ENCODE data around the gene TSPAN31.
A peak's percentile ranks its signal among the peaks of the same experiment; 100 is the strongest.
"Not testable (repeated sequence)": the region's sequence is repeated elsewhere in the genome, so short reads cannot be mapped to it uniquely, and the experiment has no call there.

TSPAN31 gene

GRCh38 chr12:57744777-57745484 is at the start of gene TSPAN31:
TSPAN31 (plus strand) TSS chr12:57745039; CDS start chr12:57745155, 116 bp downstream.
- DNase-seq (ENCODE audit: low read depth in 2 of 2), result peak; percentile 81 to 92

- DNase-seq (ENCODE audit: low read depth in 2 of 2), result no peak
These were observed 48.9 kb upstream of the TSPAN31 start for GRCh38 chr12:57695770-57696432.

GRCh38 chr12:57697076-57697475 is 47.8 kb upstream of the TSPAN31 start:
- no peak for DNase-seq (ENCODE audit: low read depth in 2 of 2)

- DNase-seq (ENCODE audit: low read depth in 2 of 2), result no peak
These were observed 46.4 kb upstream of the TSPAN31 start for GRCh38 chr12:57698414-57698813.

- no peak for DNase-seq (ENCODE audit: low read depth in 2 of 2)
These were observed 44.5 kb upstream of the TSPAN31 start for GRCh38 chr12:57700317-57700716.

- DNase-seq (ENCODE audit: low read depth in 2 of 2), result no peak
These were observed 37.6 kb upstream of the TSPAN31 start for GRCh38 chr12:57707250-57707649.

- DNase-seq (ENCODE audit: low read depth in 2 of 2), result no peak
These were observed 36.5 kb upstream of the TSPAN31 start for GRCh38 chr12:57708296-57708695.

GRCh38 chr12:57712701-57713100 is 32.1 kb upstream of the TSPAN31 start:
- DNase-seq (ENCODE audit: low read depth in 2 of 2), result no peak

- DNase-seq (ENCODE audit: low read depth in 2 of 2), result no peak
These were observed 31.6 kb upstream of the TSPAN31 start for GRCh38 chr12:57713209-57713608.

- not testable (repeated sequence) for DNase-seq (ENCODE audit: low read depth in 2 of 2)
These were observed 29.6 kb upstream of the TSPAN31 start for GRCh38 chr12:57715036-57715748.

- no peak for DNase-seq (ENCODE audit: low read depth in 2 of 2)
These were observed 29.1 kb upstream of the TSPAN31 start for GRCh38 chr12:57715786-57716185.

GRCh38 chr12:57716305-57716704 is 28.5 kb upstream of the TSPAN31 start:
- DNase-seq (ENCODE audit: low read depth in 2 of 2), result no peak

GRCh38 chr12:57717131-57717530 is 27.7 kb upstream of the TSPAN31 start:
- DNase-seq (ENCODE audit: low read depth in 2 of 2), result no peak

GRCh38 chr12:57717846-57718640 is 26.8 kb upstream of the TSPAN31 start:
- no peak for DNase-seq (ENCODE audit: low read depth in 2 of 2)

- DNase-seq (ENCODE audit: low read depth in 2 of 2), result no peak
These were observed 26.0 kb upstream of the TSPAN31 start for GRCh38 chr12:57718641-57719528.

- DNase-seq (ENCODE audit: low read depth in 2 of 2), result no peak
These were observed 24.8 kb upstream of the TSPAN31 start for GRCh38 chr12:57719777-57720605.

- no peak for DNase-seq (ENCODE audit: low read depth in 2 of 2)
These were observed 23.9 kb upstream of the TSPAN31 start for GRCh38 chr12:57720606-57721595.

GRCh38 chr12:57721846-57722608 is 22.8 kb upstream of the TSPAN31 start:
- DNase-seq (ENCODE audit: low read depth in 2 of 2), result not testable (repeated sequence)

Measured in stimulated activated CD8-positive, alpha-beta memory T cell treated with anti-CD3 and anti-CD28 coated beads, Interleukin-15, amount 100 ng/mL, for 4 hours (primary cell).